Common myeloid progenitor, CD34-positive (primary cell): ENCODE results near the gene STON2.
"Not testable (repeated sequence)": the region's sequence is repeated elsewhere in the genome, so short reads cannot be mapped to it uniquely, and the experiment has no call there.

Experiments used
- CTCF ChIA-PET: fragments of 350-600 bp; sonication (Branson Sonifier 250); formaldehyde crosslinking; loops from one replicate; lab custom pipeline; 2021; ENCODE audit warnings: antibody characterized with exemption; lab: Charles Lee
- POLR2A ChIA-PET: fragments of 350-600 bp; sonication (Branson Sonifier 250); formaldehyde crosslinking; loops from one replicate; lab custom pipeline; 2021; ENCODE audit warnings: antibody characterized with exemption; lab: Charles Lee
- DNase-seq, 3 donors: peaks; one replicate each; pipeline versions ENCODE4 v3.0.0 to v3.0.0-alpha.2; 2013
- H3K27ac ChIP-seq, 2 experiments: 1 replicate in 1 of 2; 2 replicates in 1 of 2; pipeline ENCODE4 v1.7.0; 2013; ENCODE audit warnings: inconsistent platforms in 2 of 2, low read length in 2 of 2, mild to moderate bottlenecking in 2 of 2, low read depth in 1 of 2, moderate library complexity in 1 of 2; ENCODE audit not compliant: severe bottlenecking in 2 of 2, insufficient read depth in 1 of 2, poor library complexity in 1 of 2
- H3K27me3 ChIP-seq, 5 experiments: replicated peaks in 2 of 5; 1 replicate in 3 of 5; 2 replicates in 2 of 5; pipeline versions ENCODE4 v1.6.1 to v1.7.0; 2013; ENCODE audit warnings: low read length in 4 of 5, mild to moderate bottlenecking in 2 of 5, moderate library complexity in 2 of 5, inconsistent platforms in 1 of 5; ENCODE audit not compliant: insufficient read depth in 5 of 5, control insufficient read depth in 4 of 5
- H3K36me3 ChIP-seq, 4 experiments: 1 replicate in 2 of 4; 2 replicates in 2 of 4; pipeline versions ENCODE4 v1.6.1 to v1.7.0; 2013; ENCODE audit warnings: low read length in 3 of 4, control low read depth in 1 of 4, mild to moderate bottlenecking in 1 of 4; ENCODE audit not compliant: control insufficient read depth in 4 of 4, insufficient read depth in 4 of 4
- H3K4me1 ChIP-seq, 4 experiments: 1 replicate in 3 of 4; 2 replicates in 1 of 4; pipeline versions ENCODE4 v1.6.1 to v1.7.1; 2013; ENCODE audit warnings: low read length in 3 of 4, mild to moderate bottlenecking in 3 of 4, control low read depth in 1 of 4, inconsistent platforms in 1 of 4, moderate library complexity in 1 of 4; ENCODE audit not compliant: control insufficient read depth in 4 of 4, insufficient read depth in 4 of 4; ENCODE audit errors: control extremely low read depth in 1 of 4
- H3K4me3 ChIP-seq, 7 experiments: 1 replicate in 4 of 7; 2 replicates in 3 of 7; pipeline versions ENCODE4 v1.5.1 to v1.7.0; 2013; ENCODE audit warnings: mild to moderate bottlenecking in 7 of 7, low read length in 6 of 7, moderate library complexity in 6 of 7, inconsistent platforms in 2 of 7, low read depth in 2 of 7, control low read depth in 1 of 7; ENCODE audit not compliant: insufficient read depth in 4 of 7, control insufficient read depth in 1 of 7; ENCODE audit errors: extremely low read depth in 1 of 7
- H3K9me3 ChIP-seq, 5 experiments: 1 replicate in 4 of 5; 2 replicates in 1 of 5; pipeline versions ENCODE4 v1.6.1 to v1.7.1; 2013; ENCODE audit warnings: low read length in 4 of 5, mild to moderate bottlenecking in 2 of 5, inconsistent platforms in 1 of 5, low read depth in 1 of 5, moderate library complexity in 1 of 5; ENCODE audit not compliant: control insufficient read depth in 4 of 5, insufficient read depth in 2 of 5; ENCODE audit errors: control extremely low read depth in 1 of 5
- WGBS: methylation state at CpG from one replicate; pipeline ENCODE4 v1.1.5; 2013; ENCODE audit not compliant: insufficient coverage; 5-methylcytosine and 5-hydroxymethylcytosine counted together

STON2 gene

GRCh38 chr14:81388336-81388735 lies 11.8 kb downstream of the STON2 start:
- DNase-seq = no peak
- Histone ChIP-seq H3K27me3 (no peaks in the 10 kb centered on the region), H3K4me3 (no peak overlapping the region), H3K9me3 (no peaks in the 10 kb centered on the region), H3K4me1 (no peaks in the 10 kb centered on the region), H3K36me3 (peaks cover 7 to 42% (median 18%) of the 10 kb centered on the region in 4 experiments), H3K27ac (no peak overlapping the region)
- POLR2A ChIA-PET = no interaction called here
- WGBS = no CpG with 5 or more reads among the region's 2 CpGs
- CTCF ChIA-PET = interaction anchor here (0.9 to 1.5 kb wide), 2 partner anchors 11 to 115 kb away, joined by 3 to 4 read pairs; partner anchors contain the start of gene STON2

DNA sequence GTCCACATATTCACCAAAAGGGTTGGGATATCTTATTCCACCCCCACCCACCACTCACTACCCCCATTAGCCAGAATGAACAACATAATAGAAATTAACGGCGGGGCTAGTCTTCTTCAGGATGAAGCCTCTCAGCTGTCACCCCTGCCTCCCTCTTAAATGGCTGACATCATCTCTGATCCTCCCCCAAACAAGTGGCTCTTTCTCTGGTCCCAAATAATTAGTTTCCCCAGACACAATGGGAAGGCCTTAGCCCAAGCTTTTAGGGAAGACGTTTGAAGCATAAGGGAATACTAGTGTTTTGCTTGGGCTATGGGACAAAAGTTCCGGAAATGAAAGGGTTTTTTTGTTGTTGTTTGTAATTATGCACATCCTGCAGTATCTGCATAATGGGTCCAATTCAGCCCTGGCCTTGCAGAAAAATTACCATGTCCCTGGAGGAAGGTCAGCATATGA lies 13.8 kb downstream of the STON2 start:
- CTCF ChIA-PET = interaction anchor here (1.1 to 1.5 kb wide), 2 partner anchors 13 to 16 kb away, joined by 3 to 6 read pairs; partner anchors contain the start of gene STON2
- no peak overlapping the region for H3K4me3 ChIP-seq
- no peak for DNase-seq

GRCh38 chr14:81385886-81386285 lies 14.2 kb downstream of the STON2 start:
- Histone ChIP-seq H3K4me1 (no peaks in the 10 kb centered on the region), H3K27ac (no peak overlapping the region), H3K27me3 (no peaks in the 10 kb centered on the region), H3K36me3 (peaks cover 4 to 23% (median 15%) of the 10 kb centered on the region in 4 experiments), H3K9me3 (no peaks in the 10 kb centered on the region), H3K4me3 (no peak overlapping the region)
- no peak for DNase-seq
- CTCF ChIA-PET = interaction anchor here (1.1 to 1.5 kb wide), 3 partner anchors 14 to 30 kb away, joined by 3 to 6 read pairs (median 5); partner anchors contain the start of gene STON2
- 81% methylated on average over 5 of the region's 7 CpGs for WGBS
- POLR2A ChIA-PET = no interaction called here

More for the DNA sequence above, 13.8 kb downstream of the STON2 start:
- 94% methylated on average over 3 of the region's 4 CpGs for WGBS
- H3K36me3 ChIP-seq = peaks cover 8 to 27% (median 15%) of the 10 kb centered on the region in 4 experiments
- no peak overlapping the region for H3K27ac ChIP-seq
- H3K4me1 ChIP-seq = no peaks in the 10 kb centered on the region
- H3K27me3 ChIP-seq = no peaks in the 10 kb centered on the region
- POLR2A ChIA-PET = no interaction called here
- H3K9me3 ChIP-seq = no peaks in the 10 kb centered on the region

DNA sequence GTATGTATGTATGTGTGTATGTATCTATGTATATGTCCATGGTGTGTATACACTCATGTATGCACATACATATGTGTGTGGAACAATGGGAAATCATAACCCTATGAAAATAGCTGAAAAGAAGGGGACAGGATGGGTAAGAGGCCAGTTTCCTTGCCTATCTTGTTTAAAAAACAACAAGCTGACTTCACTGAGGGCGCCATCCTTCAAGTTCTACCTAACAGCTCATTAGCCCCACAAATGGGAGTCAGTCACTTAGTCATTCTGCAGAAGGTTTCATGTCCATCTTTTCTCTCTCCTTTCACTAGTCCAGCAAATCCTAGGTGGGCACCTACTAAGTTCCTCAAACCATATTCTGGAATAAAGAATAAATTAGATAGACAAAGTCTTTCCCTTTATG lies 14.7 kb downstream of the STON2 start:
- no peak for DNase-seq
- Histone ChIP-seq H3K36me3 (peaks cover 3 to 23% (median 17%) of the 10 kb centered on the region in 4 experiments), H3K4me3 (no peak overlapping the region), H3K27ac (no peak overlapping the region), H3K9me3 (peaks cover 0 to 3% (median 0%) of the 10 kb centered on the region in 5 experiments), H3K4me1 (no peaks in the 10 kb centered on the region), H3K27me3 (no peaks in the 10 kb centered on the region)
- WGBS = 100% methylated on average over 1 of the region's 1 CpG
- POLR2A ChIA-PET = no interaction called here
- CTCF ChIA-PET = interaction anchor here (1.4 to 1.5 kb wide), 2 partner anchors 17 to 31 kb away, joined by 5 to 6 read pairs; no protein-coding TSS in a partner anchor

GRCh38 chr14:81384900-81385299 lies 15.2 kb downstream of the STON2 start:
- Histone ChIP-seq H3K4me3 (no peak overlapping the region), H3K36me3 (peaks cover 3 to 27% (median 18%) of the 10 kb centered on the region in 4 experiments), H3K27ac (no peak overlapping the region), H3K4me1 (no peaks in the 10 kb centered on the region), H3K9me3 (peaks cover 0 to 8% (median 0%) of the 10 kb centered on the region in 5 experiments), H3K27me3 (no peaks in the 10 kb centered on the region)
- POLR2A ChIA-PET = no interaction called here
- 100% methylated on average over 1 of the region's 1 CpG for WGBS
- DNase-seq = no peak
- CTCF ChIA-PET = interaction anchor here (1.4 kb wide), 1 partner anchor 31 kb away, joined by 5 read pairs; no protein-coding TSS in a partner anchor

- Histone ChIP-seq H3K4me1 (no peaks in the 10 kb centered on the region), H3K27ac (no peak overlapping the region), H3K27me3 (no peaks in the 10 kb centered on the region), H3K4me3 (no peak overlapping the region), H3K36me3 (peaks cover 4 to 26% (median 16%) of the 10 kb centered on the region in 4 experiments), H3K9me3 (peaks cover 0 to 10% (median 0%) of the 10 kb centered on the region in 5 experiments)
- ChIA-PET CTCF (interaction anchor here (1.7 kb wide), 2 partner anchors 12 to 113 kb away, joined by 4 to 5 read pairs; no protein-coding TSS in a partner anchor), POLR2A (no interaction called here)
- WGBS = 90% methylated on average over 5 of the region's 8 CpGs
- DNase-seq = no peak
These were observed 17.5 kb downstream of the STON2 start for GRCh38 chr14:81382517-81383225.

DNA sequence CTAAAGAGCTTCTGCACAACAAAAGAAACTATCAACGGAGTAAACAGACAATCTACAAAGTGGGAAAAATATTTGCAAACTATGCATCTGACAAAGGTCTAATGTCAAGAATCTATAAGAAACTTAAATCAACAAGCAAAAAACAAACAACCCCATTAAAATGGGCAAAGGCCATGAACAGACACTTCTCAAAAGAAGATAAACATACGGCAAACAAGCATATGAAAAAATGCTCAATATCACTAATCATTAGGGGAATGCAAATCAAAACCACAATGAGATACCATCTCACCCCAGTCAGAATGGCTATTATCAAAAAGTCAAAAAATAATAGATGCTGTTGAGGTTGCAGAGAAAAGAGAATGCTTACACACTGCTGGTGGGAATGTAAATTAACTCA lies 20.1 kb downstream of the STON2 start:
- Histone ChIP-seq H3K9me3 (peaks cover 0 to 10% (median 2%) of the 10 kb centered on the region in 5 experiments), H3K36me3 (peaks cover 5 to 31% (median 14%) of the 10 kb centered on the region in 4 experiments)
- POLR2A ChIA-PET, H3K4me1 ChIP-seq, DNase-seq, H3K4me3 ChIP-seq, H3K27ac ChIP-seq, H3K27me3 ChIP-seq: not testable (repeated sequence)
- CTCF ChIA-PET = interaction anchor here (1.6 kb wide), 1 partner anchor 11 kb away, joined by 6 read pairs; no protein-coding TSS in a partner anchor
- 70% methylated on average over 2 of the region's 2 CpGs for WGBS
